Middle frontal gyrus (tissue), 1 donor: ENCODE data around the gene MRPS35.

ENCODE experiments used
- DNase-seq: peaks from one replicate; pipeline ENCODE4 v3.0.0-alpha.2; 2015; ENCODE audit warnings: low spot score; ENCODE audit errors: extremely low spot score

MRPS35 gene

DNA sequence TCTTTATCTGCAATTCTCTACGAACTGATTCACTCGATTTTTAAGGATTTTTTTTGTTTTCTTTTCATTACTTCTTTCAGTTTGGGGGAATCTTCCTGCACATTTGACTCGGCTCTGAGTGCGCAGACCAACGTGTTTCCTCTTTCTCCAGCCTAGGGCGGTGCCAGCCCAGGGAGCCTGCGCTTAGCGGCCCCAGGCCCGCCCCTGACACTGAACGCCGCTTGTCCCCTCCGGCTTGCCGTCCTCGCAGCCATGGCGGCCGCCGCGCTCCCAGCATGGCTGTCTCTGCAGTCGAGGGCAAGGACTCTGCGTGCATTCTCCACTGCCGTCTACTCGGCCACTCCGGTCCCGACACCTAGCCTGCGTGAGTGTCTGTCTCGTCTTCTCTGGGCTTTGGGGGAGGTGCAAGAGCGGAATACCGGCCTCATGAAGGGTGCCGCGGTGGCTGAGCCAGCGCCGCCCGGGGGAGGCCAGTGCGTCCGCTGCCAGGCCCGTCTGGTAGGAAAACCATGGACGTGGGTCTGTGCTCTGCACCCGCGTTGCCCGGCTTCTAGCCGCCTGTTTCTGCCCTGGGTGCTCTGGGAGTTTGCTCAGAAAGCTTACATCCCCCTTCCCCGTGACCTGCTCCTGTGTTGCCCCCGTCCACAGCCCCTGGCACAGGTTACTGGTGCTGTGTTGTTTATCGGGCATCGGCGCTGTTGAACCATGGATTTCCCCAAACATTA is at the start of gene MRPS35:
TSS of gene MRPS35 (plus strand) at position 241 of the 725 bp plus-strand sequence. CDS start at position 253, 12 bp downstream.
- peak; percentile 82 for DNase-seq

GRCh38 chr12:27665704-27666103 is 44.9 kb upstream of the MRPS35 start:
- no peak for DNase-seq

DNA sequence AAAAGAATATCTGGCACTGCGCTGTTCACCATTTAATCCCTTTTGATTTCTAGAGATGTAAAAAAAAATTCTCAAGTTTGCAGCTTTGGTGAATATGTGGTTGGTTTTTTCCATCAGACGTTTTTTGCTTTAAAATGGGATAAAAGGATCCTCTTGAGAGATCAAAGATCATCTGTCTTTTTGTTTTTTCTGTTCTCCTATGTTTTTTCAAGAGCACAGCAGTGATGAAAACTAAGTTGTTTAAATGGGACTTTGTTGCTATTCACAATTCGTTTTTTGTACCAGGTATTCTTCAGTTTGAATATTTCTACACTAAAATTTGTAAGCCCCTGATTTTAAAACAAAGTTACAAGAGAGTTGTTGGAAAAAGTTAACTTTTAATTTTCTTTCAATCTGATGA is 44.1 kb upstream of the MRPS35 start:
- DNase-seq, result no peak

- DNase-seq, result no peak
Measured at GRCh38 chr12:27667540-27667939, 43.1 kb upstream of the MRPS35 start.

DNA sequence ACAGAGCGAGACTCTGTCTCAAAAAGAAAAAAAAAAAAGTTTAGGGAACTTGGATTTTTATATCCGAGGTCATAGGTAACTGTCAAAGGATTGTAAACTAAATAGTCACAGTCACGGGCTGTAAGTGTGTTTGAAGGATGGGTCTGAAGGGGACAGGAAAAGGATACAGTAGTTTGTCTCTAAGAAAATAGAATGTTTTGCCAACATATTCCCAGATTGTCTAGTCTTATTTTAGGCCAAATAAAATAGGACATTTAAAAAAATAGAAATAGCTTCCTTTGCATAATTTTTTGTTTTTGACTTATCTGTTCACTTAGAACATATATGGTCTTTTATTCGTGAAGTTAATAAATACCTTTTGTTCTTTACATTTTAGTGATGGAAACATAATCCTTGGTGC is 38.6 kb upstream of the MRPS35 start:
- no peak for DNase-seq

- no peak for DNase-seq
Measured at GRCh38 chr12:27672643-27673042, 38.0 kb upstream of the MRPS35 start.

GRCh38 chr12:27673101-27673718 is 37.4 kb upstream of the MRPS35 start:
- no peak for DNase-seq

- DNase-seq, result no peak
Measured at GRCh38 chr12:27674989-27675388, 35.6 kb upstream of the MRPS35 start.

DNA sequence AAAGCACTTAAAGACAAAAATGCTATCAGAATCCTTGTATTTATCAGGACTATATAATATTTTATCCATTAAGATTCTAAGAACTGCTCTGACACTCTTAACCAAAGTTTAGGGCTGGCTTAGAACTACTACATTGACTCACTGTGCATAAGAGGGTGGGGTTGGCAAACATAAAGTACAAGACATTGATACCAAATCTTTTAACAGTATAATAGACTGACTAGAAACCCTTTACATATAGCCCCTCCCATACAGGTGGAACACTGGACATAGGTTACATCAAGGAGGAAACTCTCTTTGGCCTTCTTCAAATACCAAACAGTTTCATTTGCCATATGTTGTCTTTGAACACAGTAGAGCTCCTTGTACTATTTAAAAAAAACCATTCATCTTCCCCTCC is 30.0 kb upstream of the MRPS35 start:
- no peak for DNase-seq

- DNase-seq, result no peak
Measured at GRCh38 chr12:27682534-27682933, 28.1 kb upstream of the MRPS35 start.

DNA sequence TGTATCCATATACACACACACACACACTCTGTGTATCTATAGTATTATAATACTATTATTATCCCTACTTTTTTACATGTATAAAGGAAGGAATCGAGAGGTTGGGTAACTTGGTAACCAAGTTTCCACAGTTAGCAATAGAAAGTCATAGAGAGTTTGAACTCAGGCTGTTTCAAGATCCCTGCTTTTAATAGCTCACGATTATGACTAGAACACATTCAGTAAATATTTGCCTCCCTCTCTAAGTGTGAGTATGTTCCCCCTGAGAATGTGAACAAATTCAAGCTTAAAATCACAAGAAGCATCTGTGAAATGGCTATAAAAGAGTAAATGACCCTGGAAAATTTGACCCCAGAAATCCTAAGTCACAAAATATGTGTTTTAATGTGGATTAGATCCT is 25.4 kb upstream of the MRPS35 start:
- no peak for DNase-seq

GRCh38 chr12:27686147-27686546 is 24.5 kb upstream of the MRPS35 start:
- DNase-seq, result no peak

GRCh38 chr12:27688671-27689070 is 22.0 kb upstream of the MRPS35 start:
- DNase-seq, result no peak

DNA sequence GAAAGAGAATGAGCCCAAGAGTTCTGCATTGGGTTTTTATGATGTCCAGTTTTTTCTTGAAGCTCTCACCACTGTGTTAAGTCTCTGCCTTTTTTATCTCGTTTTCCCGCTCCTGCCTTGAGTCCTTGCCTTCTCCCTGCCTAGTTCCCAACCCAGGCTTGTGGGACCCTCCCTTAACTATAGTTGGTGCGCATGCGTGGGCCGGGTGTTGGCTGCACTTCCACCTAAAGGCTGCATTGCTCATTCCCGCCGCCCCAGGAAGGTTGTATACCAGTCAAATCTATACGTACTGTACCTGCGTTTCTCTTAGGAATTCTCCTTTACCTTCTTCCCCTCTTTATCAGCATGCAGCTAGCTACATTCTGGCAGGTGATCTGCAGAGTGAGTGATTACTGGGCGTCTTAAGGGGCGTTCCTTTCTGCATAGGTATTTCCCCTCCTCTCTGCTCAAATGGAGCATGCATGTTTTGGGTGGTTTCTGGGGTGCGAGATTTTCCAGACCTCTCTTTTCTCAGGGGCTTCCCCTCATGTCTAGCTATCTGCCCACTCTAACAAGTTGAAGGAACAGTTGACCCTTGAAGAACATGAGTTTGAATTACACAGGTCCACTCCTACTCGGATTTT is 21.0 kb upstream of the MRPS35 start:
- no peak for DNase-seq

DNA sequence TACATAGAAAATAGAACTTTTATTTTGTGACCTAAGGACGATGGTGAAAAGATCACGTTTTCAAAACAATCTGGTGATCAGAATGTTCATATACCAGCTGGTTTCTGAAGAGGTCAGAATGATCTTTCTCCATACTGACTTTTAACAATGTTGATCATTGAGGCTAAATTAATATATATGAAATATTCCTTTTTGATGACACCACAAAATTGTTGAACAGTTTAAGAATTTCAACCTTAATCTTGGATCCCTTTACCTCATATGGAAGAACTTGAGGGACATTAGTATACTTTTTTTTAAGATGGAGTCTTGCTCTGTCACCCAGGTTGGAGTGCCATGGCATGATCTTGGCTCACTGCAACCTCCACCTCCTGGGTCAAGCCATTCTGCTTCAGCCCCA is 17.2 kb upstream of the MRPS35 start:
- DNase-seq, result no peak

GRCh38 chr12:27695556-27696292 is 14.9 kb upstream of the MRPS35 start:
- no peak for DNase-seq

DNA sequence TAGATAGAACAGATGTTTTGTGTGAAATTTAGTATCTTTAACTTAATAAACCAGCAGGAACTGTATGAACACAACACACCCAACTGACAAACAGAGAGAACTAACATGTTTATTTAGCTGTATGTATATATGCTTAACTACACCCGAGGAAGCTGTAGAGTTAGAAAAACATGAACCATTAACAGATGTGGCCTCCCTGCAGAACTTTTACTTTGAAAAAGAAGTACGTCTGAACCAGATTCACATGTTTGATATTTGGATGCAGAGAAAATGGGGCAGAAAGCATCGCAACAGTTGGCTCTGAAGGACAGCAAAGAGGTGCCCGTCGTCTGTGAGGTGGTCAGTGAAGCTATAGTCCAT is 14.4 kb upstream of the MRPS35 start, which contains the start of gene REP15:
TSS of gene REP15 (plus strand) at position 155 of the 360 bp plus-strand sequence. CDS start at position 271, 116 bp downstream.
- no peak for DNase-seq

DNA sequence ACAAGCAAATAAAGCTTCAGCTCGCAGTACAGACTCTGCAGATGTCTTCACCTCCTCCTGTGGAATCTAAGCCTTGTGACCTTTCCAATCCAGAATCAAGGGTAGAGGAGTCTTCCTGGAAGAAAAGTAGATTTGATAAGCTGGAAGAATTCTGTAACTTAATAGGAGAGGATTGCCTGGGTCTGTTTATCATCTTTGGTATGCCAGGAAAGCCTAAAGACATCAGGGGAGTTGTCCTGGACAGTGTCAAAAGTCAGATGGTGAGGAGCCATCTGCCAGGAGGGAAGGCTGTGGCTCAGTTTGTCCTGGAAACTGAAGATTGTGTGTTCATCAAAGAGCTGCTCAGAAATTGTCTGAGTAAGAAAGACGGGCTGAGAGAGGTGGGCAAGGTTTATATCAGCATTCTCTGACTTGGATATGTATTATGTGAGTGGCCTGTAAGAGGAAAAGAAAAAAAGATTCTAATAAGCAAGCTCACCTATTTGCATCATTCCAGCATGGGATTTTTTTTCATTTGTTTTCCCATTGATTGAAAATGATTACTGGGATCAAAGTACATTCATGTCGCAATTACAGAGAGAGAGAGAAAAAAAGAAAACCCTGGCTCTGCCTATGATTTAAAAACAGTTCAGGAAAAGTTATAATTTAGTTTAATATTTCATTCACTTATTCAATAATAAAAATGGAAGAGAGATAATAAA is 13.6 kb upstream of the MRPS35 start:
- DNase-seq, result no peak

GRCh38 chr12:27703720-27704452 is 6.7 kb upstream of the MRPS35 start:
- peak; percentile 13 for DNase-seq

DNA sequence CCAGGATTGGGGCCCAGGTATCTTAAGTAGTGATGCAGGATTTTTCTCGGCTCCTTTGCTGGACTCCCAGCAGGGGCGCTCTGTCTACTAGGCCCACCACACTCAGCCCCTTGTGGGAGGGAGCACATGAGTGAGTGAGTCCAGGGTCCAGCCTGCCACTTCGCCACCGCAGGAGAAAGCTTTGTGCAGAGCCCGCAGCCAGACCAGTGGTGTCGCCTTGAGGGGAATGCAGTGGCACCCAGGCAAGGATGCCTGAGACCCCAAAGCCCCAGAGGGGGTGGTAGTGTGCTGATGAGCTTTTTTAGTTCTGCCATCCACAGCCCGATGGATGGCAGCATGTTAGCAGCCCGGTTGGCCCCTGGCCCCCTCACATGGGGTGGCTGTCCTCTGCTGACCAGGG is 5.4 kb upstream of the MRPS35 start:
- DNase-seq, result no peak

DNA sequence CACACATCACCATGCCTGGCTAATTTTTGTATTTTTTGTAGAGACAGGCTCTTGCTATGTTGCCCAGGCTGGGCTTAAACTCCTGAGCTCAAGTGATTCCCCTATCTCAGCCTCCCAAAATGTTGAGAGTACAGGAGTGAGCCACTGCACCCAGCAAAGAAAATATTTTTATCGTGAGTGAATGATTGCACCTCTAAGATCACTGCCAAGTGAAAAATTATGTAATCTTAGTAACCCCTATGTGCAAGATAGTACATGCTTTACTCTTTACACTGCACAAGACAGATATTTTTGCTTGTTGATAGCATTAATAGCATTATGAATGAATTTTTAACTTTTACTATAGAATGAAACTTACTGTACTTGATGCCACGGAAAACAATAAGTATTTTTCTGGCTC is 3.4 kb upstream of the MRPS35 start:
- no peak for DNase-seq
